HepG2 (cell line): ENCODE results near the gene IGFBP6.

Source experiments
- BRCA1 ChIP-seq: sonication (generic); formaldehyde crosslinking; IDR thresholded peaks from 2 replicates; pipeline ENCODE4 v1.4.0; 2020; ENCODE audit warnings: missing genetic modification reagents
- CREM ChIP-seq, 2 experiments: sonication (generic) in 1 of 2; formaldehyde crosslinking in 1 of 2; IDR thresholded peaks; 2 replicates each; pipeline versions ENCODE4 v1.4.0 to v1.6.1; 2016 to 2020; ENCODE audit warnings: antibody characterized with exemption in 1 of 2, mild to moderate bottlenecking in 1 of 2, missing genetic modification reagents in 1 of 2
- CTCF ChIP-seq: sonication (generic); formaldehyde crosslinking; IDR thresholded peaks from 2 replicates; pipeline ENCODE4 v1.5.0; 2020; ENCODE audit warnings: mild to moderate bottlenecking, missing genetic modification reagents, moderate library complexity
- ZNF768 ChIP-seq: sonication (generic); formaldehyde crosslinking; IDR thresholded peaks from 2 replicates; pipeline ENCODE4 v1.4.0; 2020; ENCODE audit warnings: missing genetic modification reagents

GRCh38 chr12:53105712-53106439 is 8.4 kb downstream of the IGFBP6 start:
- TF ChIP-seq CTCF (CRISPR knock-in tag) (no peak), ZNF768 (CRISPR knock-in tag) (no peak), CREM (IDR thresholded peaks at IDR 0.05) (no peak), CREM (CRISPR knock-in tag; IDR thresholded peaks at IDR 0.05) (no peak), BRCA1 (CRISPR knock-in tag) (no peak)
